ENCODE measurements around the gene HOXD1.

The HOXD1 gene

DNA sequence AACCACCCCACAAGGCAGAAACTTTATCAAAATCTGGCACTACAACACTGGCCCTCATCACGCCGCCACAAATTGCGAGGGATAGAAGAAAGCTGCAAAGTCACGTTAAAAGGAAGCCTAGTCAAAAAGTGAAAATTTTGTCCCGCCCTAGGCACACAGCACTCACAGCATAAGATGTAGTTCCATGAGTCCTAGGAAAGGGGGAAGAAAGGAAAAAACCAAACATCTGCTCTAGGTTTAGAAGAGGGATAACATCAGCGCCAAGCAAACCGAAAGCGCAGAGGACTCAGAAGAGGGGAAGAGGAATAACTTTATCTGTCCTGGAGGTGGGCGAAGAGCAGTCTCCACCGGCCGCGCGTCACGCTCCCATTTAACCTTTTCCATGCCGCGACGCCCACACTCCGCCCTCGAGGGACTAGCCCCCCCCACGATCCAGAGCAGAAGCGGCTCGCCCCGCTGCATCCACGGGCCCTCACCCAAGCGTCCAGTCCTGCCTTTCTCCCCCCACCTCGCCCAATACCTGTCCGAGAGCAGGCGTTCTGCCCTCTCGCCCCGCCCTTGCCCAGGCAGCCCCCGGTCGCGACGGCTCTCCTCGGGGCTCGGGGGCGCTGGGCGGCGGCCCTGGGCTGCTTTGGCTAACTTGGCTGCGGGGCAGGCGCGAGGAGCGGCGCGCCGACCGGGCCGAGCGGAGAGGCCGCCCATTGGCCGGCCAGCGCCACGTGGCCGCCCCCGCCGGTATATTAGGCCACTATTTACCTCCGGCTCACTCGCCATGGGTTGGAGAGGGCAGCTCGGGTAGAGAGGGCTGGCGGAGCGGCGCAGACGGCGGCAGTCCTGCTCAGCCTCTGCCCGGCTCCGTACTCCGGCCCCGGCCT lies at the start of gene HOXD1:
Gene HOXD1, plus strand, starts transcription at position 770 of the 875 bp plus-strand sequence. CDS start 134 bp downstream, outside the sequence.
- DNase-seq (ENCODE audit: low read depth in 2 of 3, low spot score in 1 of 3) = no peak

- DNase-seq (ENCODE audit: low read depth in 2 of 3, low spot score in 1 of 3) = no peak
These were observed 49.4 kb upstream of the HOXD1 start for GRCh38 chr2:176138923-176139660.

GRCh38 chr2:176139661-176140512 lies 48.6 kb upstream of the HOXD1 start:
- no peak for DNase-seq (ENCODE audit: low read depth in 2 of 3, low spot score in 1 of 3)

DNA sequence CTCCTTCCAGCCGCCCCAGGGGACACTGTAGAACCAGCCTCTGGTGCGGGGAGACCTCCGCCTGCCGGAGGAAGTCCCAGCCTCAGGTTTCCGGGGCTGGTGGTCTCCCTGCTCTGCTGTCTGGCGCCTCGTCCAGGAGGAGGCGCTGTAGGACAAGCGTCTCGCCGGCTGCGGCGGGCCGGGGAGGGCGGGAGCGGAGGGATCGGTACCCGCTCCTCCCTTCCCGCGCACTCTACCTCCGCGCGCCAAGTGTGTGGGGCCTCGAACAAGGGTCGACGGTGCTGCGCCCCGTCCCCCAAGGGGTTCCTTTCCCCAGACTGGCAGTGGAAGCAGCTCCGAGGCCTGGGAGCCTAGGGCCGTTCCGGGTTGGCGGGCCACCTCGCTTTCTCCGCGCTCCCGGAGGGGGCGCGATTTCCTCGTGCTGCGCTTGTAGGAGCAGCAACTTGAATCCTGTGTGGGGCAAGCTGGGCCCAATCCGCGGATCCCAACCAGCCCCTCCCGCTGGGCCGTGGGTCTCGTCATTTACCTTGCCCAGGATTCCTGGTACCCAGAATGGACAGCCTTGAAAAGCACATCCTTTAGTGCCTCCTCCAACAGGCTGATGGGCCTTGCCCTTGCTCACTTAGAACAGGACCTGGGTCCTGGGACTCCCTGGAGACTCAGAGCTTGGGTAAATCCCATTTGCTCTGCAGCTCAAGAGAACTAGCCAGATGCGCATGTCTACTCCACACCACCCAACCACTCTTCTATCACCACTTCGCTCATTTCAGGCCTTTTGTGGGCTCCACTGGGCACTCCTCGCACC lies 47.8 kb upstream of the HOXD1 start:
- DNase-seq (ENCODE audit: low read depth in 2 of 3, low spot score in 1 of 3) = peak; percentile 44 to 58 (median 52)

DNA sequence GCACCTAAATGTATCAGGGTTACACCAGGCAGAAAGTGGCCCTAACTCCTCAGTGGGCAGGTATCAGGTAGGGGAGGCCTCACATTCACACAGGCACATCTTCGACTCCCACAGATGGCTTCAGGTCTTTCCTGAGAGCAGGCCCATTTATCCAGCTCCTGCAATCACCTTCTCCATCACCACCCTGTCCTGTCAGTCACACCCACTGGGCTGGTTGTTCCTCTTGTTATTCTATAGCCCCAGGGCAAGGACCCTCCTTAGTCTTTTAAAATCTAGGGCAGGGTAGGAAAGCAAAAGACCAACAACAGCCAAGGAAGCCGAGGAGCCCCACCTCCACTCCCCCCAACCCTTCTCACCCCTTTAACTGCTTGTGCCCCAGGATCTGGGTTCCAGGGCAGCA lies 46.2 kb upstream of the HOXD1 start:
- DNase-seq (ENCODE audit: low read depth in 2 of 3, low spot score in 1 of 3) = no peak

DNA sequence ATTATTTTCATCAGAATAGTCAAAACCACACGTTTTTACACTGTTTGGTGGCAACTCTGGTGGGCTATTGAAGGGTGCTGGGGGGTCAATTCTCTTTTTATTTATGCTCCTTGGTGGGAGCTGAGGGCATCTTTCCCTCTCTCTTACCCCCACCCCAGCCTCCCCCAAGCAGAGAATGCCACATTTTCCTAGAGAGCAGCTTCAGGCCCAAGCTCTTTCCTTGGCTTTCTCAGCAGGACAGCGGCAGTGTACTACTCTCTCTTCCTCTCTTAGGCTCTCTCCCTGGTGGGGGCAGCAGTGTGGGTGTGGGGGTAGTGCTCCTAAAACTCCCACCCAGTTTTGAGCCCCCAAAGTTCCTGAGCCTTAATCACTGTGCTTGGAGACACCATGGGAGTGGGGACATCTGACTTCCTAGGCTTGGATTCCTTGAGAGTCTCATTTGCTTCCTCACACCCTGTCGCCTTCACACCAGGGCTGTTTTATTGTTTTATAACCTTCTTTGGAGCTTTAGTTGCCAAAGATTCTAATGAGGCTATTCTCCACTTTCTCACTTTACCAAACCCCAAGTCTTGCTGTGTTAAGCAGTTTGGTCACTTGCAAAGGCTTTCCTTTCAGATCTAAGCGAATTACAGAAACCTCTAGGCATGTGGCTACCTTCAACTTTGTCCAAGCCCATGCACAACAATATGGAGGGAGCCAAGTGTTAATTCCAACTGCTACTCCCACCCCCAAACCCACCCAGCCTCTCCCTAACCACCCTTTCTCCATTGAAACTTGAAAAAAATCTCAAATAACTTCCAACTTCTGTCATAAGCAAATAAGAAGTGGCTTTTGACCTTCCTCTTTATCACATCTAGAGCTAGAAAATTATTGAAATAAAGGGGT lies 43.1 kb upstream of the HOXD1 start:
- DNase-seq (ENCODE audit: low read depth in 2 of 3, low spot score in 1 of 3) = no peak

DNA sequence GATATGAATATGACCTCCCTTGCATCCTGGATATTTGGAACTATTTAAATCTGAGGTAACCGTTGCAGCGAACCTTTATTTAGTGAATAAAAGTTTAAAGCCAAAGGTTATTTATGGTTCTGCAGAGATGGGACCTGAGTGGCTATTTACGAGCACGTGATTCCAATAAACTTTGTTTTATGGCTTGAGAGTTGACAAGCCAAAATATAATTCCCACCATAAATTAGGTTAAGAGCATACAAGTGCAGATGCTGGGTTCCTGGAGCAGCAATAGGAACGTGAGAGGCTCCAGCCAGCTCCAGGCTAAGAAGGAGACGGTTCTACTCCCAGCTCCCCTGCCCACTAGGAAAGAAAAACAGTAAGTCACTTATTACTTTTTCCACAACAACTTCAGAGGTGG lies 42.4 kb upstream of the HOXD1 start:
- no peak for DNase-seq (ENCODE audit: low read depth in 2 of 3, low spot score in 1 of 3)

DNA sequence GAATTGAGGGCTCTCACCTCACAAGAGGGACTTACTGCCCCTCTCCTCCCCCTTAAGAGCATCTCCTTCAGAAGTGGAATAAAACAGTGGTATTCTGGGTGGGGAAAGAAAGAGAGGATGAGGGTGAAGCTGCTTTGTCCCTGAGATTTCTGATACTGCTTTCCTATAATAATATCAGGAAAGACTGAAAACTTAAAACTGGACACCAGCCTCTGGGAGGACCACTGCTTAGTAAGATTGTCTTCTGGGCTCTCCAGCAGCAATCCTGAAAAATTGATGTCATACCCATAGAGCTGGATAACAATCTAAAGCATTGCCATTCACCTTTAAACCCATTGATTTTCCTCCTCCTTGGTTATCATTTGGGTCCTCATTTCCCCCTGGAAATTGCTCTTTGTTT lies 41.8 kb upstream of the HOXD1 start:
- DNase-seq (ENCODE audit: low read depth in 2 of 3, low spot score in 1 of 3) = no peak

- DNase-seq (ENCODE audit: low read depth in 2 of 3, low spot score in 1 of 3) = no peak
These were observed 41.2 kb upstream of the HOXD1 start for GRCh38 chr2:176147210-176147799.

DNA sequence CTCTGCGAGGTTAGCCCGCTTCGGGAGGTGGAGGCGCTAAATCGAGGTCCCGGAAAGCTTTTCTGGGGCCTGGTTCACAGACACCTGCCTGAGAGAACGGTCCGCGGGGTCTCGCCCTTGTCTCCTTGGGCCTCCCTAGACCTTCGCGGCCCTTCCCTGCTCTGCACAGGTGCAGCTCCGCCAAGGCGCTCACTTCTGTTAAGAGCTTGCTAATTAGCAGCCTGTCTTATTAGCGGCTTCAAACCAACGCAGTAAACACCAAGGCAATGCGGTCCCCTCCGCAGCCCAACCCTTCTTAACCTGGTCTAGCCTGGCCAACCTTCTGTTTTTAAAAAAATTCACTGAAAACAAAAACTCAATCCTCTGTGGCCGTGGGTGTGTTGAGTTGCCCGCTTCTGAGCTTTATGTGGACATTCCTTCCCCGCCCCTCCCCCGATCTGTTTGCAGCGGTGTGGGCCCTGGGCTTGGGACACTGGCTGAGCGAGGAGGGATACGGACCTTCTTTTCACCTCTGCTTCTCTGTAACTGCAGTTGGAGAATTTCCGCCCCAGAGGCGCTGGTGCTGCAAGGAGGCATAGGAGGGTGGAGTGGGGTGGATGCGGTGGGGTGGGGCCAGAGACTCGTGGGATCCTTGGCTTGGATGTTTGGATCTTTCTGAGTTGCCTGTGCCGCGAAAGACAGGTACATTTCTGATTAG lies 40.5 kb upstream of the HOXD1 start:
- DNase-seq (ENCODE audit: low read depth in 2 of 3, low spot score in 1 of 3) = no peak

- no peak for DNase-seq (ENCODE audit: low read depth in 2 of 3, low spot score in 1 of 3)
These were observed 39.6 kb upstream of the HOXD1 start for GRCh38 chr2:176148751-176149421.

- DNase-seq (ENCODE audit: low read depth in 2 of 3, low spot score in 1 of 3) = no peak
These were observed 39.0 kb upstream of the HOXD1 start for GRCh38 chr2:176149481-176149938.

- DNase-seq (ENCODE audit: low read depth in 2 of 3, low spot score in 1 of 3) = no peak
These were observed 38.4 kb upstream of the HOXD1 start for GRCh38 chr2:176149939-176150583.

DNA sequence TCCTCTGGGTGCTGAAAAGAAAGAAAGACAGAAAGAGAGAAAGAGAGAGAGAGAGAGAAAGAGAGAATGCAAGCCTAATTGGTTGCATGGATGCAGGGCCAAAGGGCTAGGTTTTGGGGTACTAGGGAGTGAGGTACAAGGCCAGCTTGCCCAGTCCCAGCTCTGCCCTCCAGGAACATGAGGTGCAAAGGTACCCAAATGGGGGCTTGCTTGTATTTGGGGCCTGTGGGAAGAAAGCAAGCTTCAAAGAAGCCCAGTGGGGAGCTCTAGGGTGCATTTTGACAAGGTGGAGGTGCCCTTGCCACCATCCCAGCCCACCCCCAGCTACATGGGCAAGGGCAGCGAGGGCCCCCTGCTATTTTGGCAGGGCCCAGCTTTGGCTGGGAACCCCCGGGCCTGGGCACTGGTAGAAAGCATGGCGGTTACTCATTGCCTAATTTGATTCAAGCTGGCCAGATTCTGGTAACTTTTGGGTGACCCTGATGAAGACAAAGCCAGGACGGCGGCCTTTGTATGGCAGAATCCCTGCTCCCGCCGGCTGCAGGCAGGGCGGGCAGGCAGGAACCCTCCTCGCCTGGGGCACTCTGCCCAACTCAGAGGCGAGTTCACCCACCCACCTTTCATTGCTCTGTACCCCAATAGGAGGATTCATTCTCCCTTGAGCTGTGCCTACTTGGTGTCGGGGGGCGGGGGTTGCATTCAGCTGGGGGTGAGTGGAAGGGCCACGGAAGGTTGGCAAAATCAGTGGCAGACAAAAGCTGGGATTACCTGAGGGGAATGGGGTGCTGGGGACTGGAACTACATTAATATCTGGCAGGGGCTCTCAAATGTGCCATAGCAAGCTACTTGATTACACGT lies 37.7 kb upstream of the HOXD1 start:
- DNase-seq (ENCODE audit: low read depth in 2 of 3, low spot score in 1 of 3) = no peak

DNA sequence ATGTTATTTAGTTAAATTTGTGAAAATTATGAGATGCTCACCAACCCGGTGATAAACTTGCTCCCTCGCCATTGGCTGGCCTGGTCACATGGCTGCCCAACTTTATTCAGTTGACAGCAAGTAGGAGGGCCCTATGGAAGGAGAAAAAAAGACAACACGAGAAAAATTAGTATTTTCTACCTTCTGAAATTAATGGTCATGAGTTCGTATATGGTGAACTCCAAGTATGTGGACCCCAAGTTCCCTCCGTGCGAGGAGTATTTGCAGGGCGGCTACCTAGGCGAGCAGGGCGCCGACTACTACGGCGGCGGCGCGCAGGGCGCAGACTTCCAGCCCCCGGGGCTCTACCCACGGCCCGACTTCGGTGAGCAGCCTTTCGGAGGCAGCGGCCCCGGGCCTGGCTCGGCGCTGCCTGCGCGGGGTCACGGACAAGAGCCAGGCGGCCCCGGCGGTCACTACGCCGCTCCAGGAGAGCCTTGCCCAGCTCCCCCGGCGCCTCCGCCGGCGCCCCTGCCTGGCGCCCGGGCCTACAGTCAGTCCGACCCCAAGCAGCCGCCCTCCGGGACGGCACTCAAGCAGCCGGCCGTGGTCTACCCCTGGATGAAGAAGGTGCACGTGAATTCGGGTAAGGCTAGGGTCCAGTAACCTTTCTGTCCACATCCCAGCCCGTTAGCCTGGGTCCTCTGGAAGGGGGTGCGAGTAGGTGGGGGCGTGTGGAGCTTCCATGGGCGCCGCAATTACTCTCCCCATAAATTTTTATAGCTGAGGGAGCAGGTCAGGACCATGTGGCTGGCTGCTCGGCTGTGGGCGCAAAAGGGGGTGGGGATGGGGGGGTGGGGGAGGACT lies 36.8 kb upstream of the HOXD1 start, which contains the start of gene HOXD4:
Gene HOXD4, plus strand, starts transcription at position 109 of the 846 bp plus-strand sequence. Its CDS starts 84 bp downstream, at position 193.
- DNase-seq (ENCODE audit: low read depth in 2 of 3, low spot score in 1 of 3) = no peak
